ENCODE results near the gene TTYH1. TPM values are rescaled to one million over a fixed set of nuclear protein-coding genes. Genes with fewer than 3 reads are reported as not detected.

Gene TTYH1
- total and polyA plus RNA-seq, 9 of the 15 experiments (the other 6 are each of a cell fraction or from before 2014, with no cell fraction given), result 0.08 TPM; not detected in 8

GRCh38 chr19:54464630-54465425, 49.6 kb downstream of the TTYH1 start (continued):
- TF ChIP-seq, protein P1, sequence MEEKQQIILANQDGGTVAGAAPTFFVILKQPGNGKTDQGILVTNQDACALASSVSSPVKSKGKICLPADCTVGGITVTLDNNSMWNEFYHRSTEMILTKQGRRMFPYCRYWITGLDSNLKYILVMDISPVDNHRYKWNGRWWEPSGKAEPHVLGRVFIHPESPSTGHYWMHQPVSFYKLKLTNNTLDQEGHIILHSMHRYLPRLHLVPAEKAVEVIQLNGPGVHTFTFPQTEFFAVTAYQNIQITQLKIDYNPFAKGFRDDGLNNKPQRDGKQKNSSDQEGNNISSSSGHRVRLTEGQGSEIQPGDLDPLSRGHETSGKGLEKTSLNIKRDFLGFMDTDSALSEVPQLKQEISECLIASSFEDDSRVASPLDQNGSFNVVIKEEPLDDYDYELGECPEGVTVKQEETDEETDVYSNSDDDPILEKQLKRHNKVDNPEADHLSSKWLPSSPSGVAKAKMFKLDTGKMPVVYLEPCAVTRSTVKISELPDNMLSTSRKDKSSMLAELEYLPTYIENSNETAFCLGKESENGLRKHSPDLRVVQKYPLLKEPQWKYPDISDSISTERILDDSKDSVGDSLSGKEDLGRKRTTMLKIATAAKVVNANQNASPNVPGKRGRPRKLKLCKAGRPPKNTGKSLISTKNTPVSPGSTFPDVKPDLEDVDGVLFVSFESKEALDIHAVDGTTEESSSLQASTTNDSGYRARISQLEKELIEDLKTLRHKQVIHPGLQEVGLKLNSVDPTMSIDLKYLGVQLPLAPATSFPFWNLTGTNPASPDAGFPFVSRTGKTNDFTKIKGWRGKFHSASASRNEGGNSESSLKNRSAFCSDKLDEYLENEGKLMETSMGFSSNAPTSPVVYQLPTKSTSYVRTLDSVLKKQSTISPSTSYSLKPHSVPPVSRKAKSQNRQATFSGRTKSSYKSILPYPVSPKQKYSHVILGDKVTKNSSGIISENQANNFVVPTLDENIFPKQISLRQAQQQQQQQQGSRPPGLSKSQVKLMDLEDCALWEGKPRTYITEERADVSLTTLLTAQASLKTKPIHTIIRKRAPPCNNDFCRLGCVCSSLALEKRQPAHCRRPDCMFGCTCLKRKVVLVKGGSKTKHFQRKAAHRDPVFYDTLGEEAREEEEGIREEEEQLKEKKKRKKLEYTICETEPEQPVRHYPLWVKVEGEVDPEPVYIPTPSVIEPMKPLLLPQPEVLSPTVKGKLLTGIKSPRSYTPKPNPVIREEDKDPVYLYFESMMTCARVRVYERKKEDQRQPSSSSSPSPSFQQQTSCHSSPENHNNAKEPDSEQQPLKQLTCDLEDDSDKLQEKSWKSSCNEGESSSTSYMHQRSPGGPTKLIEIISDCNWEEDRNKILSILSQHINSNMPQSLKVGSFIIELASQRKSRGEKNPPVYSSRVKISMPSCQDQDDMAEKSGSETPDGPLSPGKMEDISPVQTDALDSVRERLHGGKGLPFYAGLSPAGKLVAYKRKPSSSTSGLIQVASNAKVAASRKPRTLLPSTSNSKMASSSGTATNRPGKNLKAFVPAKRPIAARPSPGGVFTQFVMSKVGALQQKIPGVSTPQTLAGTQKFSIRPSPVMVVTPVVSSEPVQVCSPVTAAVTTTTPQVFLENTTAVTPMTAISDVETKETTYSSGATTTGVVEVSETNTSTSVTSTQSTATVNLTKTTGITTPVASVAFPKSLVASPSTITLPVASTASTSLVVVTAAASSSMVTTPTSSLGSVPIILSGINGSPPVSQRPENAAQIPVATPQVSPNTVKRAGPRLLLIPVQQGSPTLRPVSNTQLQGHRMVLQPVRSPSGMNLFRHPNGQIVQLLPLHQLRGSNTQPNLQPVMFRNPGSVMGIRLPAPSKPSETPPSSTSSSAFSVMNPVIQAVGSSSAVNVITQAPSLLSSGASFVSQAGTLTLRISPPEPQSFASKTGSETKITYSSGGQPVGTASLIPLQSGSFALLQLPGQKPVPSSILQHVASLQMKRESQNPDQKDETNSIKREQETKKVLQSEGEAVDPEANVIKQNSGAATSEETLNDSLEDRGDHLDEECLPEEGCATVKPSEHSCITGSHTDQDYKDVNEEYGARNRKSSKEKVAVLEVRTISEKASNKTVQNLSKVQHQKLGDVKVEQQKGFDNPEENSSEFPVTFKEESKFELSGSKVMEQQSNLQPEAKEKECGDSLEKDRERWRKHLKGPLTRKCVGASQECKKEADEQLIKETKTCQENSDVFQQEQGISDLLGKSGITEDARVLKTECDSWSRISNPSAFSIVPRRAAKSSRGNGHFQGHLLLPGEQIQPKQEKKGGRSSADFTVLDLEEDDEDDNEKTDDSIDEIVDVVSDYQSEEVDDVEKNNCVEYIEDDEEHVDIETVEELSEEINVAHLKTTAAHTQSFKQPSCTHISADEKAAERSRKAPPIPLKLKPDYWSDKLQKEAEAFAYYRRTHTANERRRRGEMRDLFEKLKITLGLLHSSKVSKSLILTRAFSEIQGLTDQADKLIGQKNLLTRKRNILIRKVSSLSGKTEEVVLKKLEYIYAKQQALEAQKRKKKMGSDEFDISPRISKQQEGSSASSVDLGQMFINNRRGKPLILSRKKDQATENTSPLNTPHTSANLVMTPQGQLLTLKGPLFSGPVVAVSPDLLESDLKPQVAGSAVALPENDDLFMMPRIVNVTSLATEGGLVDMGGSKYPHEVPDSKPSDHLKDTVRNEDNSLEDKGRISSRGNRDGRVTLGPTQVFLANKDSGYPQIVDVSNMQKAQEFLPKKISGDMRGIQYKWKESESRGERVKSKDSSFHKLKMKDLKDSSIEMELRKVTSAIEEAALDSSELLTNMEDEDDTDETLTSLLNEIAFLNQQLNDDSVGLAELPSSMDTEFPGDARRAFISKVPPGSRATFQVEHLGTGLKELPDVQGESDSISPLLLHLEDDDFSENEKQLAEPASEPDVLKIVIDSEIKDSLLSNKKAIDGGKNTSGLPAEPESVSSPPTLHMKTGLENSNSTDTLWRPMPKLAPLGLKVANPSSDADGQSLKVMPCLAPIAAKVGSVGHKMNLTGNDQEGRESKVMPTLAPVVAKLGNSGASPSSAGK (IDR thresholded peaks at IDR 0.05), result peak; percentile 82
- TF ChIP-seq TSC22D4 (tag; IDR thresholded peaks at IDR 0.05) (no peak), ASH1L (IDR thresholded peaks at IDR 0.05; ENCODE audit: borderline replicate concordance, low read depth, partially characterized antibody) (no peak), YY1 (IDR thresholded peaks at IDR 0.05; ENCODE audit: borderline replicate concordance in 1 of 3, control insufficient read depth in 1 of 3, extremely low read depth in 1 of 3, insufficient read depth in 3 of 3, insufficient read length in 1 of 3, insufficient replicate concordance in 2 of 3, low read depth in 1 of 3, low read length in 2 of 3) (no peak), HNRNPUL1 (IDR thresholded peaks at IDR 0.05; ENCODE audit: low read length) (no peak), ZNF140 (CRISPR knock-in tag; IDR thresholded peaks at IDR 0.05) (no peak), BDP1 (IDR thresholded peaks at IDR 0.05; ENCODE audit: insufficient read depth, insufficient read length) (no peak), SMAD4 (CRISPR knock-in tag; conservative IDR thresholded peaks at IDR 0.05) (peak; percentile 59)
- TF ChIP-seq, protein P2, sequence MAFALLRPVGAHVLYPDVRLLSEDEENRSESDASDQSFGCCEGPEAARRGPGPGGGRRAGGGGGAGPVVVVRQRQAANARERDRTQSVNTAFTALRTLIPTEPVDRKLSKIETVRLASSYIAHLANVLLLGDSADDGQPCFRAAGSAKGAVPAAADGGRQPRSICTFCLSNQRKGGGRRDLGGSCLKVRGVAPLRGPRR (CRISPR knock-in tag; IDR thresholded peaks at IDR 0.05), result no peak
- TF ChIP-seq, protein P3, sequence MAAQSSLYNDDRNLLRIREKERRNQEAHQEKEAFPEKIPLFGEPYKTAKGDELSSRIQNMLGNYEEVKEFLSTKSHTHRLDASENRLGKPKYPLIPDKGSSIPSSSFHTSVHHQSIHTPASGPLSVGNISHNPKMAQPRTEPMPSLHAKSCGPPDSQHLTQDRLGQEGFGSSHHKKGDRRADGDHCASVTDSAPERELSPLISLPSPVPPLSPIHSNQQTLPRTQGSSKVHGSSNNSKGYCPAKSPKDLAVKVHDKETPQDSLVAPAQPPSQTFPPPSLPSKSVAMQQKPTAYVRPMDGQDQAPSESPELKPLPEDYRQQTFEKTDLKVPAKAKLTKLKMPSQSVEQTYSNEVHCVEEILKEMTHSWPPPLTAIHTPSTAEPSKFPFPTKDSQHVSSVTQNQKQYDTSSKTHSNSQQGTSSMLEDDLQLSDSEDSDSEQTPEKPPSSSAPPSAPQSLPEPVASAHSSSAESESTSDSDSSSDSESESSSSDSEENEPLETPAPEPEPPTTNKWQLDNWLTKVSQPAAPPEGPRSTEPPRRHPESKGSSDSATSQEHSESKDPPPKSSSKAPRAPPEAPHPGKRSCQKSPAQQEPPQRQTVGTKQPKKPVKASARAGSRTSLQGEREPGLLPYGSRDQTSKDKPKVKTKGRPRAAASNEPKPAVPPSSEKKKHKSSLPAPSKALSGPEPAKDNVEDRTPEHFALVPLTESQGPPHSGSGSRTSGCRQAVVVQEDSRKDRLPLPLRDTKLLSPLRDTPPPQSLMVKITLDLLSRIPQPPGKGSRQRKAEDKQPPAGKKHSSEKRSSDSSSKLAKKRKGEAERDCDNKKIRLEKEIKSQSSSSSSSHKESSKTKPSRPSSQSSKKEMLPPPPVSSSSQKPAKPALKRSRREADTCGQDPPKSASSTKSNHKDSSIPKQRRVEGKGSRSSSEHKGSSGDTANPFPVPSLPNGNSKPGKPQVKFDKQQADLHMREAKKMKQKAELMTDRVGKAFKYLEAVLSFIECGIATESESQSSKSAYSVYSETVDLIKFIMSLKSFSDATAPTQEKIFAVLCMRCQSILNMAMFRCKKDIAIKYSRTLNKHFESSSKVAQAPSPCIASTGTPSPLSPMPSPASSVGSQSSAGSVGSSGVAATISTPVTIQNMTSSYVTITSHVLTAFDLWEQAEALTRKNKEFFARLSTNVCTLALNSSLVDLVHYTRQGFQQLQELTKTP (IDR thresholded peaks at IDR 0.05; ENCODE audit: low read depth in 1 of 2, partially characterized antibody in 2 of 2), result no peak

Measured in K562 (cell line).